RCC 7860 (cell line): ENCODE results near the gene ZBTB46.

Experiments used
- DNase-seq: peaks from one replicate; pipeline ENCODE4 v3.0.0-alpha.2; 2015; ENCODE audit warnings: low spot score
- FAIRE-seq: peaks from 2 replicates; lab custom pipeline; 2012; peaks lifted over from hg19 to GRCh38; lab: Jason Lieb, UNC

Gene ZBTB46

DNA sequence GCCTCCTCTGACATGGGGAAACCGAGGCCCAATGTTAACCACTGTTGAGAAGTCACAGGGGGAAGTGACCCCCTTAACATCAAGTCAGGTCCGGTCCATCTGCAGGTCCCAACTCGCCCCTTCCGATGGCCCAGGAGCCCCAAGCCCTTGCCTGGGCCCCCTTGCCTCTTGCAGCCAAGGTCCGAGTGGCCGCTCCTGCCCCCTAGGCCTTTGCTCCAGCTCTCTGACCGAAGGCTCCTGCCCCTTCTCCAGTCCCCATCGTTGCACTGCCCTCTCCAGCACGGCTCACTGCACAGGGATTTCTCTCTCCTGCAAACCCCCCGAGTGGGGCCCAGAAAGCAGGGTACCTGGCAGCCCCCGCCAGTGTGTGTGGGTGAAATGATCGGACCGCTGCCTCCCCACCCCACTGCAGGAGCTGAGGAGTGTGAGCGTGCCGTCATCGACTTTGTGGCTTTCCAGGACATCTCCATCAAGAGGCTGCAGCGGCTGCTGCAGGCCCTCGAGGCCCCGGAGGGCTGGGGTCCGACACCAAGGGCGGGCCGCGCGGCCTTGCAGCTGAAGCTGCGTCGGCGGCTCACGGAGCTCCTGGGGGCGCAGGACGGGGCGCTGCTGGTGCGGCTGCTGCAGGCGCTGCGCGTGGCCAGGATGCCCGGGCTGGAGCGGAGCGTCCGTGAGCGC lies 133.1 kb downstream of the ZBTB46 start:
- no peak for FAIRE-seq

DNA sequence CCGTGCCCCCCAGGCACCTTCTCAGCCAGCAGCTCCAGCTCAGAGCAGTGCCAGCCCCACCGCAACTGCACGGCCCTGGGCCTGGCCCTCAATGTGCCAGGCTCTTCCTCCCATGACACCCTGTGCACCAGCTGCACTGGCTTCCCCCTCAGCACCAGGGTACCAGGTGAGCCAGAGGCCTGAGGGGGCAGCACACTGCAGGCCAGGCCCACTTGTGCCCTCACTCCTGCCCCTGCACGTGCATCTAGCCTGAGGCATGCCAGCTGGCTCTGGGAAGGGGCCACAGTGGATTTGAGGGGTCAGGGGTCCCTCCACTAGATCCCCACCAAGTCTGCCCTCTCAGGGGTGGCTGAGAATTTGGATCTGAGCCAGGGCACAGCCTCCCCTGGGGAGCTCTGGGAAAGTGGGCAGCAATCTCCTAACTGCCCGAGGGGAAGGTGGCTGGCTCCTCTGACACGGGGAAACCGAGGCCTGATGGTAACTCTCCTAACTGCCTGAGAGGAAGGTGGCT lies 133.7 kb downstream of the ZBTB46 start:
- DNase-seq (no peak), FAIRE-seq (no peak)

More for the DNA sequence above, 133.1 kb downstream of the ZBTB46 start:
- DNase-seq, result no peak

DNA sequence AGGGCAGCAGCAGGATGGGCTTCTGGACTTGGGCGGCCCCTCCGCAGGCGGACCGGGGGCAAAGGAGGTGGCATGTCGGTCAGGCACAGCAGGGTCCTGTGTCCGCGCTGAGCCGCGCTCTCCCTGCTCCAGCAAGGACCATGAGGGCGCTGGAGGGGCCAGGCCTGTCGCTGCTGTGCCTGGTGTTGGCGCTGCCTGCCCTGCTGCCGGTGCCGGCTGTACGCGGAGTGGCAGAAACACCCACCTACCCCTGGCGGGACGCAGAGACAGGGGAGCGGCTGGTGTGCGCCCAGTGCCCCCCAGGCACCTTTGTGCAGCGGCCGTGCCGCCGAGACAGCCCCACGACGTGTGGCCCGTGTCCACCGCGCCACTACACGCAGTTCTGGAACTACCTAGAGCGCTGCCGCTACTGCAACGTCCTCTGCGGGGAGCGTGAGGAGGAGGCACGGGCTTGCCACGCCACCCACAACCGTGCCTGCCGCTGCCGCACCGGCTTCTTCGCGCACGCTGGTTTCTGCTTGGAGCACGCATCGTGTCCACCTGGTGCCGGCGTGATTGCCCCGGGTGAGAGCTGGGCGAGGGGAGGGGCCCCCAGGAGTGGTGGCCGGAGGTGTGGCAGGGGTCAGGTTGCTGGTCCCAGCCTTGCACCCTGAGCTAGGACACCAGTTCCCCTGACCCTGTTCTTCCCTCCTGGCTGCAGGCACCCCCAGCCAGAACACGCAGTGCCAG lies 134.3 kb downstream of the ZBTB46 start, which contains the start of gene TNFRSF6B:
Gene TNFRSF6B, plus strand, starts transcription at position 25 of the 729 bp plus-strand sequence. Its CDS starts 116 bp downstream, at position 141.
- FAIRE-seq (no peak), DNase-seq (no peak)

DNA sequence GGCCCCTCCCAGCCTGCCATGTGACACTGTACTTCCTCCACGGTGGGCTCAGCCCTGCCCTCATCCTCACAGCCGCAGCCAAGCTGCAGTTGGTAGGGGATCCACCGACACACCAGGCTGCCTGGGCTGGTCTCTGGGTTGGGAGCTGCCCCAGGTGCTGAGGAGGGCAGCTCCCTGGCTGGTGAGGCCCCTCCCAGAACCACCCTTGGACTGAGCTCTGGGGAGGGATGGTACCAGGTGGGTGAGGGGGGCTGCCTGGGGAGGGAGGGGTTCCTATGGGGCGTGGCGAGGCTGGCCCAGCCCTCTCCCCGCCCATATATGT lies 134.8 kb downstream of the ZBTB46 start:
- DNase-seq (no peak), FAIRE-seq (no peak)

DNA sequence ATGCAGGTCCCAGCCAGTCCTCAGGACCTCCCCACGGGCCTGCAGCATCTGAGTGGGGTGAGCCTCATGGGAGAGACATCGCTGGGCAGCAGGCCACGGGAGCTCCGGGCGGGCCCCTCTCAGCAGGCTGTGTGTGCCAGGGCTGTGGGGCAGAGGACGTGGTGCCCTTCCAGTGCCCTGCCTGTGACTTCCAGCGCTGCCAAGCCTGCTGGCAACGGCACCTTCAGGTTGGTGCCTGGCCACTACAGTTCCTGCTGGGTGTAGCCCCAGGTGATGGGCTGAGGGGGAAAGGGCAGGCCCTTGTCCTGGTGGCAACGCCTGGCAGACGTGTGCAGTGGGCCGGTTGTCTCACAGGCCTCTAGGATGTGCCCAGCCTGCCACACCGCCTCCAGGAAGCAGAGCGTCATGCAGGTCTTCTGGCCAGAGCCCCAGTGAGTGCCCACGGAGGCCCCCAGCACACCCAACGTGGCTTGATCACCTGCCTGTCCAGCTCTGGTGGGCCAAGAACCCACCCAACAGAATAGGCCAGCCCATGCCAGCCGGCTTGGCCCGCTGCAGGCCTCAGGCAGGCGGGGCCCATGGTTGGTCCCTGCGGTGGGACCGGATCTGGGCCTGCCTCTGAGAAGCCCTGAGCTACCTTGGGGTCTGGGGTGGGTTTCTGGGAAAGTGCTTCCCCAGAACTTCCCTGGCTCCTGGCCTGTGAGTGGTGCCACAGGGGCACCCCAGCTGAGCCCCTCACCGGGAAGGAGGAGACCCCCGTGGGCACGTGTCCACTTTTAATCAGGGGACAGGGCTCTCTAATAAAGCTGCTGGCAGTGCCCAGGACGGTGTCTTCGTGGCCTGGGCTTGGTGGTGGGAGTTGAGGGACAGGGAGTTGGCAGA lies 135.4 kb downstream of the ZBTB46 start:
- DNase-seq (no peak), FAIRE-seq (no peak)

DNA sequence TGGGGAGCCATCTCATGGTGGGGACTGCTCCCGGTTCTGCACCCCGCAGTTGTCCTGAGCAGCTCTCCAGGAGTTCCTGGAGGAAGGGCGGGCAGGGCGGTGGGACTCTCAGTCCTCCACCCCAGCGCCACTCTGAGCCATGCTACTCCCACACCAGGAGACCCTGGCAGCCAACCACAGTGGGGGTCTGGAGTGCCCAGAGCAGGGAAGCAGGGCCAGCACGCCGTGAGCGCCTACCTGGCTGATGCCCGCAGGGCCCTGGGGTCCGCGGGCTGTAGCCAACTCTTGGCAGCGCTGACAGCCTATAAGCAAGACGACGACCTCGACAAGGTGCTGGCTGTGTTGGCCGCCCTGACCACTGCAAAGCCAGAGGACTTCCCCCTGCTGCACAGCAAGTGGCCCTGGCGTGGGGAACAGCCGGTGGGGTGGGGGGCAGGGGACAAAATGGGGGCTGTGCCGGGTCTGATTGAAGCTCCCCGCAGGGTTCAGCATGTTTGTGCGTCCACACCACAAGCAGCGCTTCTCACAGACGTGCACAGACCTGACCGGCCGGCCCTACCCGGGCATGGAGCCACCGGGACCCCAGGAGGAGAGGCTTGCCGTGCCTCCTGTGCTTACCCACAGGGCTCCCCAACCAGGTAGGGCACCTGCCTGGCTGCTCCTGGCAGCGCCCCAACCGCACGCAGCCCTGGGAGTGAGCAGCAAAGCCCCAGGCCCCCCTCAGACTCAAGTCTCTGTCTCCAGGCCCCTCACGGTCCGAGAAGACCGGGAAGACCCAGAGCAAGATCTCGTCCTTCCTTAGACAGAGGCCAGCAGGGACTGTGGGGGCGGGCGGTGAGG lies 136.3 kb downstream of the ZBTB46 start:
- DNase-seq (no peak), FAIRE-seq (no peak)

DNA sequence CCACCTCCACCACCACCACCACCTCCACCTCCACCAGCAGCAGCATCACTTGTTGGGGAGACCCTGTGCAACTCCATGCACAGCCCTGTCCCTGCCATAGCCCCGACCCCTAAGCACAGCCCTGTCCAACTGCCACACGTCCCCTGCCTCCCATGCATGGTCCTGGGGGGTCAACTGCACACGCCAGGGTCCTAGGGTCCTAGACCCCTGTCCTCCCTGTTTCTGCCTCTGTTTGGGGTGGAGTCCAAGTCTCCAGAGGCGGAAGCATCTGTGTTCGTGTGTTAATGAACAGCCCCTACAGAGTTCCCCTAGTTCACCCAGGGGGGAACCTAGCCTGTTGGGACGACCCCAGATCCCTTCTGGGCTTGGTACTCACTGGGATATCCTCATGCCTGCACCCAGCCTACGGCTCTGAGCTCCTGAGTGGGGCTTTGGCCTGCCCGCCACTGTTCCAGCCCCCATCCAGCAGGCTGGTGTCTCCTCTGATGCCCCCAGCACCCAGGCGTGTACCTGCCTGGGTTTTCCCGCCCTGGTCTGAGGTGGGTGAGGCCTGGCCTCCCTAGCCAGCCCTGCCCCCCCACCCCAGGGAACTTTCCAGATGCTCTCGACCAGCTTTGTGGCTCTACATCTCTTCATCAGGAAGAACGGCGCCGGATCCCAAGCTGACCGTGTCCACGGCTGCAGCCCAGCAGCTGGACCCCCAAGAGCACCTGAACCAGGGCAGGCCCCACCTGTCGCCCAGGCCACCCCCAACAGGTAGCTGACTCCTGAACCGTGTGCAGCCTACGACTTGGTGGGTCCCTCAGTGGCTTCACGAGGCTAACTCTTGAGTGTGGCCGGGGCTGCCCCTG lies 137.1 kb downstream of the ZBTB46 start:
- DNase-seq (no peak), FAIRE-seq (no peak)
